Gastroesophageal sphincter (tissue), 3 donors: Measurements from ENCODE around the gene TRIM7.

Source experiments
- EP300 ChIP-seq: sonication (generic); formaldehyde crosslinking; IDR thresholded peaks from one replicate; pipeline ENCODE4 v1.6.1; 2017; ENCODE audit warnings: antibody characterized with exemption, mild to moderate bottlenecking
- POLR2A ChIP-seq, 2 donors: fragments of 450-650 bp; IDR thresholded peaks; one replicate each; pipeline ENCODE4 v1.6.1; 2017; ENCODE audit warnings: antibody characterized with exemption in 2 of 2, mild to moderate bottlenecking in 2 of 2, moderate library complexity in 1 of 2
- TF ChIP-seq, protein P1 (sequence below), 4 experiments: fragments of 200-600 bp in 2 of 4; fragments of 450-650 bp in 2 of 4; sonication (generic) in 1 of 4; IDR thresholded peaks; one replicate each; pipeline ENCODE4 v1.5.1; 2017 to 2019; ENCODE audit warnings: antibody characterized with exemption in 4 of 4, mild to moderate bottlenecking in 2 of 4, moderate library complexity in 2 of 4

- TF ChIP-seq, protein P1, sequence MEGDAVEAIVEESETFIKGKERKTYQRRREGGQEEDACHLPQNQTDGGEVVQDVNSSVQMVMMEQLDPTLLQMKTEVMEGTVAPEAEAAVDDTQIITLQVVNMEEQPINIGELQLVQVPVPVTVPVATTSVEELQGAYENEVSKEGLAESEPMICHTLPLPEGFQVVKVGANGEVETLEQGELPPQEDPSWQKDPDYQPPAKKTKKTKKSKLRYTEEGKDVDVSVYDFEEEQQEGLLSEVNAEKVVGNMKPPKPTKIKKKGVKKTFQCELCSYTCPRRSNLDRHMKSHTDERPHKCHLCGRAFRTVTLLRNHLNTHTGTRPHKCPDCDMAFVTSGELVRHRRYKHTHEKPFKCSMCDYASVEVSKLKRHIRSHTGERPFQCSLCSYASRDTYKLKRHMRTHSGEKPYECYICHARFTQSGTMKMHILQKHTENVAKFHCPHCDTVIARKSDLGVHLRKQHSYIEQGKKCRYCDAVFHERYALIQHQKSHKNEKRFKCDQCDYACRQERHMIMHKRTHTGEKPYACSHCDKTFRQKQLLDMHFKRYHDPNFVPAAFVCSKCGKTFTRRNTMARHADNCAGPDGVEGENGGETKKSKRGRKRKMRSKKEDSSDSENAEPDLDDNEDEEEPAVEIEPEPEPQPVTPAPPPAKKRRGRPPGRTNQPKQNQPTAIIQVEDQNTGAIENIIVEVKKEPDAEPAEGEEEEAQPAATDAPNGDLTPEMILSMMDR (IDR thresholded peaks at IDR 0.05) = no peak
- no peak for TF ChIP-seq EP300
- TF ChIP-seq POLR2A (IDR thresholded peaks at IDR 0.05) = peak; percentile 92 to 96
Observed at GRCh38 chr5:181223058-181223728, 18.2 kb upstream of the TRIM7 start, which contains the start of gene TRIM41.
